Activated CD4-positive, alpha-beta T cell treated with anti-CD3 and anti-CD28 coated beads for 36 hours (primary cell): ENCODE measurements around the gene TSFM. TPM values are rescaled to one million over a fixed set of nuclear protein-coding genes. Genes with fewer than 3 reads are reported as not detected.
"Not testable (repeated sequence)": the region's sequence is repeated elsewhere in the genome, so short reads cannot be mapped to it uniquely, and the experiment has no call there.

ENCODE experiments used
- ATAC-seq: fragments of 200-7000 bp; cut with Tn5 transposase; one replicate; pipeline ENCODE4 v1.10.0; 2021; ENCODE audit warnings: mild to moderate bottlenecking, moderate library complexity
- CTCF ChIA-PET: fragments of 350-600 bp; sonication (Branson Sonifier 250); formaldehyde crosslinking; loops from one replicate; lab custom pipeline; 2021; ENCODE audit warnings: antibody characterized with exemption; lab: Charles Lee
- POLR2A ChIA-PET: fragments of 350-600 bp; sonication (Branson Sonifier 250); formaldehyde crosslinking; loops from one replicate; lab custom pipeline; 2021; ENCODE audit warnings: antibody characterized with exemption, inconsistent platforms; lab: Charles Lee
- DNase-seq: peaks from one replicate; pipeline ENCODE4 v3.0.0-alpha.2; 2020
- H3K27ac Mint-ChIP-seq: one replicate; pipeline ENCODE4 v1.8.0; 2021; ENCODE audit warnings: mixed read lengths
- H3K27me3 Mint-ChIP-seq: one replicate; pipeline ENCODE4 v1.8.0; 2021; ENCODE audit warnings: mixed read lengths
- H3K36me3 Mint-ChIP-seq: one replicate; pipeline ENCODE4 v1.8.0; 2021; ENCODE audit warnings: low read depth, mixed read lengths
- H3K4me1 Mint-ChIP-seq: one replicate; pipeline ENCODE4 v1.8.0; 2021; ENCODE audit warnings: mixed read lengths
- H3K4me3 Mint-ChIP-seq: one replicate; pipeline ENCODE4 v1.8.0; 2021; ENCODE audit warnings: mild to moderate bottlenecking, moderate library complexity, mixed read lengths
- H3K9me3 Mint-ChIP-seq: one replicate; pipeline ENCODE4 v1.8.0; 2021; ENCODE audit warnings: low read depth, mixed read lengths
- intact Hi-C, 2 experiments: fragments of 100-400 bp; cut with DNase I in 1 of 2; cut with micrococcal nuclease in 1 of 2; formaldehyde crosslinking; loops; one replicate each; pipeline versions ENCODE4 v1.14.2 to v1.15.1; 2022 to 2024; cut with DNase I, micrococcal nuclease
- total RNA-seq, 2 experiments: library from RNA; stranded (reverse); gene quantifications; one replicate each; pipeline ENCODE4 v1.2.3, GENCODE V29; 2021

Gene TSFM
- total RNA-seq, 2 experiments from 2014 or later = 30.7 to 56.9 TPM

DNA sequence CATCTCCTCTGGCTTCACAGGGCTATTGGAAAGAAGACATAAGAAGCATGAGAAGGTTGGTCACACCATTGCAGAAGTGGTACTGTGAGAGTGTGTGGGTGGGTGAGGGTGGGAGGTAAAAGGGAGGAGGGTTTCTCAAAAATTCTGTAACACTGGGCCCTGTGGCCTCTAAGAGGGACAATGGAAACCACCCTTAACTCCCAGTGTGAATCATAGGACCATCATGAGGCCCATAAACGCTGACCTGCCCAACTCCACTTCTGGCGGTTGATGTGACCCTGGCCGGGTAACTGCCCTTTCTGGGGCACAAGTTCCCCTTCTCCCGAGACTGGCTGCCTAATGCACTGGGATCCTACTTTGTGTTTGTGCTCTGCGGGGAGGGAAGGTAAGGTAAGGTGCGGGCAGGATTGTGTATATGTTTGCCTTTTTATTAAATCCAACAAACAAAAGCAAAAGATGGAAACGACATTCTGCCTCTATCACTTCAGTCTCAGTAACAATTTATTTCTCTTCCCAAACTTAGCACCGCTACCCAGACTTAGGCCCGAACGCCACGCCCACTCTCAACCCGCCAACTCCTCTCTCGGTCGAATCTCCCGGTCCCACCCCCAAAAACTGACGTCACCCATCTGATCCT, 11.2 kb upstream of the TSFM start:
- ChIA-PET CTCF (interaction anchor here (0.9 to 1.7 kb wide), 3 partner anchors 12 to 15 kb away, joined by 6 to 11 read pairs (median 6); partner anchors contain the start of gene TSFM), POLR2A (interaction anchor here (0.6 to 1.6 kb wide), 3 partner anchors 8 to 19 kb away, joined by 3 to 5 read pairs (median 4); partner anchors contain the start of genes CDK4 and TSFM)
- H3K27ac Mint-ChIP-seq = peak overlapping the region; percentile 98
- H3K4me3 Mint-ChIP-seq = peak overlapping the region; percentile 94
- H3K27me3 Mint-ChIP-seq = peaks cover 4% of the 10 kb centered on the region
- peaks cover 29% of the 10 kb centered on the region for H3K4me1 Mint-ChIP-seq
- intact Hi-C loops = loop anchor here in 1 of 2 experiments (2.0 kb wide), 1 partner anchor 15 kb away; no protein-coding TSS in a partner anchor
- no peaks in the 10 kb centered on the region for H3K9me3 Mint-ChIP-seq
- peaks cover 44% of the 10 kb centered on the region for H3K36me3 Mint-ChIP-seq
- peak; percentile 77 for ATAC-seq
- peak; percentile 95 for DNase-seq

DNA sequence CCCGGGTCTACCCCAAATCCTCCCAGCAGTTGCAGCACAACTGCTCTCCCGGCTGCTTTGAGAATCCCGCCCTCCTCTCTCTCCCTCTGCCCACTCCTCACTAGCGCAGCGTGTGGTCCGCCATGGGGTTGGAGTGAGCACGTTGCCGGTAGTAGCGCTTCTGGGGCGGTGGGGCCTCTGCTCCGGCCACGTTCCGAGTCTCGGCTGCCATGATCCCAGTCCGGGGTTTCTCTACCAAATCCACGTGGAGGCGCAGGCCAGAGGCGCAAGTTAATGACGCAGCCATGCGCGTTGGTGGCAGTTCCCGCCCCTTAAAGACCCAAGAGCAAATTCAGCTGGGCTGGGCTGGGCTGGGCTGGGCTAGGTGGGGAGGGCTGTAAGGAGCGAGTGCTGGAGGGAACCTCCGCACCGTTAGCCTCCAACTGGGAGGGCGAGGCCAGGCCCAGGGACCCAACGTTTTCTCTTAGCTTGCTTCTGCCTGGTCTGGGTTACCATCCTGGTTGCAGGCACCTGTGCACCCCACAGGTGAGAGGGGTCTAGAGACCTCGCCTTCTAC, 10.6 kb upstream of the TSFM start, which contains the start of gene METTL1:
METTL1 (minus strand) TSS at position 233 of the 556 bp plus-strand sequence; CDS start at position 211, 22 bp downstream.
- POLR2A ChIA-PET = interaction anchor here (0.6 to 1.6 kb wide), 3 partner anchors 9 to 20 kb away, joined by 3 to 5 read pairs (median 4); partner anchors contain the start of genes CDK4 and TSFM

DNA sequence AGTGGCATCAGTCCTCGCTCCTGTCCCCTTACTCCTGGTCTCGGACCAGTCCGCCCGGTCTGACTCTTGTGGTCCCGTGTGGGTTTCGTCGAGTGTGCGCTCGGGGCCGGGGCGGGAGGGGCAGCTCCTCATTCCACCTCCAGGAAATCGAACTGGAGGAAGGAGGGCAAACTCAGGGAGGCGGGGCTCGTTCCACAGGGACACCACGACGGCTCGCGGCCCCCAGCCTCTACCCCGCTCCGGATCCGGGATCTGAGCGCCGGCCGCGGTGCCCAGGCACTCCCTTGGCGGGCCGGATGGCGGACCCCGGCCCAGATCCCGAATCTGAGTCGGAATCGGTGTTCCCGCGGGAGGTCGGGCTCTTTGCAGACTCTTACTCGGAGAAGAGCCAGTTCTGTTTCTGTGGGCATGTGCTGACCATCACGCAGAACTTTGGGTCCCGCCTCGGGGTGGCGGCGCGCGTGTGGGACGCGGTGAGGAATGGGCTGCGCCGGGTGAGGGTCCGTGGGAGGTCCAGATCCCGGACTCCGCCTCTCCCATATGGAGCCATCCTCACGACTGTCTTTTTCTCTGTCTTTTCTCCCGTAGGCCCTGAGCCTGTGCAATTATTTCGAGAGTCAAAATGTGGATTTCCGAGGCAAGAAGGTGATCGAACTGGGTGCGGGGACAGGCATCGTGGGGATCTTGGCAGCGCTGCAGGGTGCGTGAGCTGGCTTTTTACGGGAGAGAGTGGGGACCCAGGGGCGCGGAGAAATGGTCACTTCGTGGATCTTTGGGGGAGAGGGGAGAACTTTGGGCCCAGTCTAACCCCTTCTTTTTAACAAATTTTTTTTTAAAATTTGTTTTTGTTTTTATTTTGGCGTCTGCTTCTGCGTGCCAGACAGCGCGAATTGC, 9.9 kb upstream of the TSFM start, which contains the start of gene EEF1AKMT3:
EEF1AKMT3 (plus strand) TSS at position 186 of the 894 bp plus-strand sequence; CDS start at position 297, 111 bp downstream.
- Mint-ChIP-seq H3K27me3 (no peaks in the 10 kb centered on the region), H3K4me3 (peak within 1 kb of the TSS; percentile 94), H3K27ac (peak within 1 kb of the TSS; percentile 98), H3K36me3 (peaks cover 43% of the 10 kb centered on the region), H3K4me1 (peaks cover 22% of the 10 kb centered on the region), H3K9me3 (no peaks in the 10 kb centered on the region)
- DNase-seq (peak; percentile 62), ATAC-seq (peak; percentile 22)
- POLR2A ChIA-PET = interaction anchor here (0.6 to 1.6 kb wide), 3 partner anchors 9 to 21 kb away, joined by 3 to 5 read pairs (median 4); partner anchors contain the start of genes CDK4 and TSFM
- intact Hi-C loops = loop anchor here (1.0 to 2.0 kb wide), 4 partner anchors 10 to 126 kb away; partner anchors contain the start of genes CDK4 (in 2 of the 2) and TSFM (in 2 of the 2)
- CTCF ChIA-PET = interaction anchor here (0.7 to 1.6 kb wide), 8 partner anchors 9 to 1914 kb away, joined by 3 to 11 read pairs (median 5); partner anchors contain the start of genes TSFM and TSPAN31

More for the DNA sequence above, 10.6 kb upstream of the TSFM start, which contains the start of gene METTL1:
- H3K4me3 Mint-ChIP-seq = peak within 1 kb of the TSS; percentile 94
- no peaks in the 10 kb centered on the region for H3K9me3 Mint-ChIP-seq
- H3K36me3 Mint-ChIP-seq = peaks cover 41% of the 10 kb centered on the region
- intact Hi-C loops = loop anchor here (1.0 to 2.0 kb wide), 5 partner anchors 10 to 127 kb away; partner anchors contain the start of genes CDK4 (in 2 of the 2) and TSFM (in 2 of the 2)
- H3K27me3 Mint-ChIP-seq = no peaks in the 10 kb centered on the region
- ATAC-seq (peak; percentile 89), DNase-seq (peak; percentile 97)
- H3K4me1 Mint-ChIP-seq = peaks cover 23% of the 10 kb centered on the region
- peak within 1 kb of the TSS; percentile 98 for H3K27ac Mint-ChIP-seq
- CTCF ChIA-PET = interaction anchor here (0.7 to 1.6 kb wide), 8 partner anchors 10 to 1915 kb away, joined by 3 to 11 read pairs (median 5); partner anchors contain the start of genes TSFM and TSPAN31

DNA sequence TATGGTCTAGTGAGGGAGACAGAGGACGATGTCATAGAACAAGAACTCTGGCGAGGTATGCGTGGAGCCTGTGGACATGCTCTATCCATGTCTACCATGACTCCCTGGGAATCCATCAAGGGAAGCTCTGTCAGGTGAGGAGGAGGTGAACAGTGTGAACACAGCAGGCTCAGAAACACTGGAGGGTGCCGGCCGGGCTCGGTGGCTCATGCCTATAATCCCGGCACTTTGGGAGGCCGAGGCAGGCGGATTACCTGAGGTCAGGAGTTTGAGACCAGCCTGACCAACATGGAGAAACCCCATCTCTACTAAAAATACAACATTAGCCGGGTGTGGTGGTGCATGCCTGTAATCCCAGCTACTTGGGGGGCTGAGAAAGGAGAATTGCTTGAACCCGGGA, 8.0 kb upstream of the TSFM start:
- H3K27ac Mint-ChIP-seq, intact Hi-C loops, H3K27me3 Mint-ChIP-seq, H3K4me3 Mint-ChIP-seq, ATAC-seq, DNase-seq, H3K9me3 Mint-ChIP-seq: not testable (repeated sequence)
- ChIA-PET CTCF (interaction anchor here (0.5 to 1.5 kb wide), 4 partner anchors 8 to 70 kb away, joined by 3 to 5 read pairs (median 4); partner anchors contain the start of gene CYP27B1), POLR2A (interaction anchor here (0.6 kb wide), 2 partner anchors 9 to 167 kb away, joined by 3 to 4 read pairs; no protein-coding TSS in a partner anchor)
- H3K4me1 Mint-ChIP-seq = peaks cover 24% of the 10 kb centered on the region
- peaks cover 29% of the 10 kb centered on the region for H3K36me3 Mint-ChIP-seq

DNA sequence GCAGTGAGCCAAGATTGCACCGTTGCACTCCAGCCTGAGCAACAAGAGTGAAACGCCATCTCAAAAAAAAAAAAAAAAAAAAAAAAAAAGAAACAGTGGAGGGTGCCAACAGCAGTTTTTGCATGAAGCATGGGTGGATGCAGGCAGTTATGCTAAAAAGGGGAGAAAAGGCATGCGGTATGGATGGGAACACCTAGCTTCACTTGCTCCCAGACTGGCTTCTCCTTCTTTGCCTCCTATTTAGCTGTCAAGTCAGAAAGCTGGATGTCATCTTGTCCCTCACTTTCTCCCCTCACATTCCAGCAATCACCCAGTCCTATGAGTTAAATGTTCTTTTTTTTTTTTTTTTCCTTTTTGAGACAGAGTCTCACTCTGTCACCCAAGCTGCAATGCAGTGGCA, 7.5 kb upstream of the TSFM start:
- Mint-ChIP-seq H3K4me1 (peaks cover 25% of the 10 kb centered on the region), H3K27ac (no peak overlapping the region), H3K4me3 (no peak overlapping the region), H3K9me3 (no peaks in the 10 kb centered on the region), H3K27me3 (no peaks in the 10 kb centered on the region), H3K36me3 (peaks cover 25% of the 10 kb centered on the region)
- DNase-seq = no peak
- ChIA-PET POLR2A (interaction anchor here (0.6 kb wide), 2 partner anchors 9 to 167 kb away, joined by 3 to 4 read pairs; no protein-coding TSS in a partner anchor), CTCF (interaction anchor here (0.5 to 1.5 kb wide), 5 partner anchors 8 to 69 kb away, joined by 3 to 5 read pairs (median 3); partner anchors contain the start of gene CYP27B1)
- ATAC-seq = no peak
- intact Hi-C loops = no loop called here

DNA sequence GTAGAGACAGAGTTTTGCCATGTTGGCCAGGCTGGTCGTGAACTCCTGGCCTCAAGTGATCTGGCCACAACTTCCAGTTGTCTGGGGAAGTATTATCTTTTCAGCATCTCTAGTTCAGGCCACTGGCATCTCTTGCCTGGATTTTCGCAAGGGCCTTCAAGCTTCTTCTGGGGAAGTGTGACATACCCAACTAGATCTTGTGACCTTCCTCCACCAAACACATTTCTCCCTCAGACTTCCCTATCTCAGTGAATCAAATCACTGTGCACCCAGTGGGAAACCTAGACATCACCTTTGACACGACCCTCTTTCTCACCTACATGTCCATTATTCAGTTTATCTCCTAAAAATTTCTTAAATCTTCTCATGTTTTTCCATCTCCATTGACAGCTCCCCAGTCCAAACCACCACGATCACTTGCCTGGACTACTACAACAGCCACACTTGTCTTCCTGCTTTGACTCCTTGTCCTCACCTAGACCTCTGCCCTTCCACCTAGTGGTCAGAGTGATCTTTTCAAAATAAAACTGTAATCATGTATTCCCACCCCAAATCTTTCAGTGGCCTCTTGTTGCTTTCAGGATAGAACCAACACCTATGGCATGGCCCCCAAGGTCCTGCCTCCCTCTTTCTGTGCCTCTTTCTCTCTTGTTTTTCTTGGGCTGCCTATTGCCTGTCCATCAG, 6.9 kb upstream of the TSFM start:
- no peak for ATAC-seq
- ChIA-PET CTCF (interaction anchor here (0.8 to 1.5 kb wide), 5 partner anchors 16 to 22 kb away, joined by 3 to 5 read pairs (median 3); no protein-coding TSS in a partner anchor), POLR2A (interaction anchor here (0.6 kb wide), 1 partner anchor 10 kb away, joined by 3 read pairs; no protein-coding TSS in a partner anchor)
- Mint-ChIP-seq H3K9me3 (no peaks in the 10 kb centered on the region), H3K36me3 (peaks cover 18% of the 10 kb centered on the region), H3K4me1 (peaks cover 26% of the 10 kb centered on the region), H3K27me3 (no peaks in the 10 kb centered on the region), H3K4me3 (no peak overlapping the region), H3K27ac (no peak overlapping the region)
- no peak for DNase-seq
- intact Hi-C loops = no loop called here

DNA sequence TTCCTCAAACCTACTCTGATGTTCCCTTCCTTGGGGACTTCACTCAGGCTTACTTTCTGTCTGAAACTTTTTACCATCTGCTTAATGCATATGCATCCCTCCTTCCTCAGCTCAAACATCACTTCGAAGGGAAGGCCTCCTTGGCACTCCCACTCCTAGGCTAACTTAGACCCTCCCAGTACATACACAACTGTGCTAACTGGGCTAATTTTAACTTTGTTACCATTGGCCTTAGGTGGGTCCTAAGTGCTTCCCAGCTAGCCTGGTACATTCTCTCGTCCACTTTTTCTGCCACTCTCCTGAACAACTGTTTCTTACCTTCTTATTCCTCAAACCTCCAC, 6.4 kb upstream of the TSFM start:
- Mint-ChIP-seq H3K4me1 (peaks cover 28% of the 10 kb centered on the region), H3K9me3 (no peaks in the 10 kb centered on the region), H3K27ac (no peak overlapping the region), H3K36me3 (peaks cover 16% of the 10 kb centered on the region), H3K27me3 (no peaks in the 10 kb centered on the region), H3K4me3 (no peak overlapping the region)
- CTCF ChIA-PET = interaction anchor here (1.2 to 1.5 kb wide), 2 partner anchors 16 to 18 kb away, joined by 3 to 4 read pairs; no protein-coding TSS in a partner anchor
- no peak for ATAC-seq
- DNase-seq = no peak
- POLR2A ChIA-PET = no interaction called here
- intact Hi-C loops = no loop called here

DNA sequence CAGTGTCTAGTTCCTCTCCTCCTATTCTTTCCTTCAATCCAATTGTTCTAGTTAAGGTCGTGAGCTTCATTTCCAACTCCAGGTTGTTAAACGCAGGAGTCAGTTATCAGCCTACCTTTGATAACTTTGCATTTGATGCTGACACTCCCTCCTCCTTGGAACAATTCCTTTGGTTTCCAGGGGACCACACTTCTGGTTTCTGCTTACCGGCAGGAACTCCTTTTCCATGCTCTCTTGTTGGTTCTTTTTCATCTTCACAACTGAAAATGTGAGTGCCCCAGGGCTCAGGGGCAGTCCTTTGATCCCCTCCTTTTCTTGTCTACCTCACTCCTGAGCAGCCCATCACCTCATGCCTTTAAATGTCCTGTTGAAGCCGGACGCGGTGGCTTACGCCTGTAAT, 5.2 kb upstream of the TSFM start:
- H3K27ac Mint-ChIP-seq = no peak overlapping the region
- H3K27me3 Mint-ChIP-seq = no peaks in the 10 kb centered on the region
- ChIA-PET POLR2A (interaction anchor here (0.7 kb wide), 1 partner anchor 17 kb away, joined by 7 read pairs; no protein-coding TSS in a partner anchor), CTCF (interaction anchor here (0.6 to 2.7 kb wide), 4 partner anchors 11 to 127 kb away, joined by 3 to 15 read pairs (median 3); partner anchors contain the start of gene CYP27B1)
- ATAC-seq = no peak
- H3K4me3 Mint-ChIP-seq = no peak overlapping the region
- no peaks in the 10 kb centered on the region for H3K9me3 Mint-ChIP-seq
- intact Hi-C loops = no loop called here
- H3K36me3 Mint-ChIP-seq = peaks cover 16% of the 10 kb centered on the region
- H3K4me1 Mint-ChIP-seq = peaks cover 33% of the 10 kb centered on the region
- DNase-seq = no peak

DNA sequence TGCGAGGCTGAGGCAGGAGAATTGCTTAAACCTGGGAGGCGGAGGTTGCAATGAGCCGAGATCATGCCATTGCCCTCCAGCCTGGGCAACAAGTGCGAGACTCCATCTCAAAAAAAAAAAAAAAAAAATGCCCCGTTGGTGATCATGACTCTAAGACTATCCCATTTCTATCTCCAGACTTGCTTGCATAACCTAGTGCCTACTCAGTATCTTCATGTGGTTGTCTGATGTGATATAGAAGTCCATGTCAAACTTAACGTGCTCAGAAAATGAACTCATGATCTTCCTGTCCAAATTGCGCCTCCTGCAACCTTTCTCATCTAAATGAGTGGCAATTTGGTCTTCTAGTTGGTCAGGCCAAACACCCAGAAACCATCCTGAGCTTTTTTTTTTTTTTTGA, 4.7 kb upstream of the TSFM start:
- Mint-ChIP-seq H3K27me3 (no peaks in the 10 kb centered on the region), H3K4me1 (peaks cover 36% of the 10 kb centered on the region), H3K4me3 (no peak overlapping the region), H3K36me3 (peaks cover 18% of the 10 kb centered on the region), H3K9me3 (no peaks in the 10 kb centered on the region), H3K27ac (no peak overlapping the region)
- POLR2A ChIA-PET = interaction anchor here (0.7 kb wide), 1 partner anchor 18 kb away, joined by 7 read pairs; no protein-coding TSS in a partner anchor
- DNase-seq = no peak
- CTCF ChIA-PET = interaction anchor here (2.7 kb wide), 1 partner anchor 21 kb away, joined by 15 read pairs; no protein-coding TSS in a partner anchor
- intact Hi-C loops = no loop called here
- no peak for ATAC-seq
